PC-9 (cell line): ENCODE measurements around the gene TPK1.

ENCODE experiments used
- EZH2 ChIP-seq: fragments of 200-600 bp; sonication (generic); IDR thresholded peaks from 2 replicates; pipeline ENCODE4 v1.8.0; 2017; ENCODE audit warnings: antibody characterized with exemption, low read depth
- TF ChIP-seq, protein P1 (sequence below): fragments of 200-600 bp; sonication (generic); conservative IDR thresholded peaks from 2 replicates; pipeline ENCODE4 v1.6.1; 2017; ENCODE audit warnings: mixed run types, antibody characterized with exemption, mild to moderate bottlenecking, moderate library complexity

DNA sequence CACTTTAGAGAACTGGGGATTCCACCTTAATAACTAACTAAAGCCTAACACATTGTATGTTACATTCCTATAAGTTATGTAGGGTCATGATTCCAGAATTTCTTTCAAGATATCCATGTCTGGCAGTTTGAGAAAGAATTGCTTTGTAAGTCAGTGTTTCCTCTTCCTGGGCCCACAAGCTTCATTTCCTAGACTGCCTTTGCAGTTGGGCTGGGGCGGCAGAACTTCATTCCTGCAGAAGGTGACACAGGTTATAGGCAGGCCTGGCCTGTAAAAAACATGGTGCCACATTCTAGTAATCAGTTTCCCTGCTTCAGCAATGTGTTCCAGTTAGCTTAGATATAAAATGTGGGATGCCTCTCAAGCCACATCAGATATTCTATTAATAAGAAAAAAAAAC lies 248.2 kb downstream of the TPK1 start:
- TF ChIP-seq, protein P1, sequence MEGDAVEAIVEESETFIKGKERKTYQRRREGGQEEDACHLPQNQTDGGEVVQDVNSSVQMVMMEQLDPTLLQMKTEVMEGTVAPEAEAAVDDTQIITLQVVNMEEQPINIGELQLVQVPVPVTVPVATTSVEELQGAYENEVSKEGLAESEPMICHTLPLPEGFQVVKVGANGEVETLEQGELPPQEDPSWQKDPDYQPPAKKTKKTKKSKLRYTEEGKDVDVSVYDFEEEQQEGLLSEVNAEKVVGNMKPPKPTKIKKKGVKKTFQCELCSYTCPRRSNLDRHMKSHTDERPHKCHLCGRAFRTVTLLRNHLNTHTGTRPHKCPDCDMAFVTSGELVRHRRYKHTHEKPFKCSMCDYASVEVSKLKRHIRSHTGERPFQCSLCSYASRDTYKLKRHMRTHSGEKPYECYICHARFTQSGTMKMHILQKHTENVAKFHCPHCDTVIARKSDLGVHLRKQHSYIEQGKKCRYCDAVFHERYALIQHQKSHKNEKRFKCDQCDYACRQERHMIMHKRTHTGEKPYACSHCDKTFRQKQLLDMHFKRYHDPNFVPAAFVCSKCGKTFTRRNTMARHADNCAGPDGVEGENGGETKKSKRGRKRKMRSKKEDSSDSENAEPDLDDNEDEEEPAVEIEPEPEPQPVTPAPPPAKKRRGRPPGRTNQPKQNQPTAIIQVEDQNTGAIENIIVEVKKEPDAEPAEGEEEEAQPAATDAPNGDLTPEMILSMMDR: no peak
- no peak for TF ChIP-seq EZH2
